ENCODE data around the gene DOK7.

The DOK7 gene

DNA sequence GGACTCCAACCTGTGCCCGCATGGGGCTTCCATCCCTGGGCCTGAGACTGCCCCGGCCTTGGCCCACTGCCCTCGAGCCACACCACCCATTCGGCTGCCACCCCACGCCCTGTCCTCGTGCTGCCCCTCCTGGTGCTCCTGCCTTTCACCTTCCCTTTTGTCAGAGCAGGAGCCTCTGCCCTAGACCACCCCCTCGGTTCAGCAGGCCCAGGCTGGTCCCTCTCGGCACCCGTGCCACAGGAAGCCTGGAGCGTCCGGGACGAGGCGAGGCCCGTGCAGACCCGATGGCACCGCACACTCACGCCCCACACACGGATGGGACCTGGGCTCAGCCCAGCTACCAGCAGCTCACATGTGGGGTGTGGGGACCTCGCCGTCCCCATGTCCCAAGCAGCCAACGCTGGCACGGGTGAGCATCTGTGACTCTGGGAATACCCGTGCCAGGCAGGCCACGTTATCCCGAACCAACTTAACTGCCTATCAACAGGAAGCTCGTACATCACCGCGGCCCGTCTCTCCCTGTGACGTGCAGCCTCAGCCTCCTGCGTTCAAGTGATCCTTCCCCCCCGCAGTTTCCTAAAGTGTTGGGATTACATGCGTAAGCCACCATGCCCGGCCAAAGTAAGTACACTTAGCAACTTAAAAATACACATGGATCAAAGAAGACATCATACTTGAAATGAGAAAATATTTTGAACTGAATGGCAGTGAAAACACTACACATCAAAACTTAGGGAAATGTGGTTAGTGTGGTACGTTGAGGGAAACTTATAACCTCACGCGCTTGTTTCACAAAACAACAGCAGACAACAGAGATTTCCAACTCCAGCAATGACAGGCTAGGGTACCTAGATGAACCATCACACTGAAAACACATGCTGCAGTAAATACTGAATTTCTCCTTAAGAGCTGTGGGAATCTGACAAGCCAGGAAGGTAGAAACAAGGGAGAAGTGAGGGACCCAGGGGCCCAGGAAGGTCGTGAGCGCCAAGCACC is 40.1 kb downstream of the DOK7 start:
- no peaks in the 10 kb centered on the region for H3K27me3 ChIP-seq (ENCODE audit: insufficient read depth, low read length, poor library complexity)
- H3K4me1 ChIP-seq (ENCODE audit: insufficient read depth, low read length): no peaks in the 10 kb centered on the region
- ATAC-seq (ENCODE audit: insufficient read depth, low read depth) (no peak), DNase-seq (no peak)
- H3K36me3 ChIP-seq (ENCODE audit: insufficient read depth, low read length): peaks cover 54% of the 10 kb centered on the region
- peaks cover 62% of the 10 kb centered on the region for H4K20me1 ChIP-seq (ENCODE audit: insufficient read depth, low read length)
- H3K4me2 ChIP-seq (ENCODE audit: insufficient read depth, low read length): no peak overlapping the region
- TF ChIP-seq, protein P1, sequence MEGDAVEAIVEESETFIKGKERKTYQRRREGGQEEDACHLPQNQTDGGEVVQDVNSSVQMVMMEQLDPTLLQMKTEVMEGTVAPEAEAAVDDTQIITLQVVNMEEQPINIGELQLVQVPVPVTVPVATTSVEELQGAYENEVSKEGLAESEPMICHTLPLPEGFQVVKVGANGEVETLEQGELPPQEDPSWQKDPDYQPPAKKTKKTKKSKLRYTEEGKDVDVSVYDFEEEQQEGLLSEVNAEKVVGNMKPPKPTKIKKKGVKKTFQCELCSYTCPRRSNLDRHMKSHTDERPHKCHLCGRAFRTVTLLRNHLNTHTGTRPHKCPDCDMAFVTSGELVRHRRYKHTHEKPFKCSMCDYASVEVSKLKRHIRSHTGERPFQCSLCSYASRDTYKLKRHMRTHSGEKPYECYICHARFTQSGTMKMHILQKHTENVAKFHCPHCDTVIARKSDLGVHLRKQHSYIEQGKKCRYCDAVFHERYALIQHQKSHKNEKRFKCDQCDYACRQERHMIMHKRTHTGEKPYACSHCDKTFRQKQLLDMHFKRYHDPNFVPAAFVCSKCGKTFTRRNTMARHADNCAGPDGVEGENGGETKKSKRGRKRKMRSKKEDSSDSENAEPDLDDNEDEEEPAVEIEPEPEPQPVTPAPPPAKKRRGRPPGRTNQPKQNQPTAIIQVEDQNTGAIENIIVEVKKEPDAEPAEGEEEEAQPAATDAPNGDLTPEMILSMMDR (IDR thresholded peaks at IDR 0.05; ENCODE audit: borderline replicate concordance, extremely low read depth, low read length, poor library complexity, severe bottlenecking): no peak
- TF ChIP-seq EZH2 (IDR thresholded peaks at IDR 0.05; ENCODE audit: borderline replicate concordance, low read depth, low read length, severe bottlenecking): no peak
- H3K9ac ChIP-seq (ENCODE audit: low read depth, low read length): no peak overlapping the region
- no peak overlapping the region for H3K27ac ChIP-seq (ENCODE audit: low read length)
- H3K9me3 ChIP-seq (ENCODE audit: insufficient read depth, low read length, severe bottlenecking): no peaks in the 10 kb centered on the region
- H3K4me3 ChIP-seq (ENCODE audit: low read depth in 1 of 2, low read length in 2 of 2): no peak overlapping the region
- peaks cover 9% of the 10 kb centered on the region; the same call in 1 of the 2 replicates for H3K79me2 ChIP-seq (ENCODE audit: insufficient read depth, low read length)
- no peak overlapping the region for H2AFZ ChIP-seq (ENCODE audit: low read depth, low read length)

DNA sequence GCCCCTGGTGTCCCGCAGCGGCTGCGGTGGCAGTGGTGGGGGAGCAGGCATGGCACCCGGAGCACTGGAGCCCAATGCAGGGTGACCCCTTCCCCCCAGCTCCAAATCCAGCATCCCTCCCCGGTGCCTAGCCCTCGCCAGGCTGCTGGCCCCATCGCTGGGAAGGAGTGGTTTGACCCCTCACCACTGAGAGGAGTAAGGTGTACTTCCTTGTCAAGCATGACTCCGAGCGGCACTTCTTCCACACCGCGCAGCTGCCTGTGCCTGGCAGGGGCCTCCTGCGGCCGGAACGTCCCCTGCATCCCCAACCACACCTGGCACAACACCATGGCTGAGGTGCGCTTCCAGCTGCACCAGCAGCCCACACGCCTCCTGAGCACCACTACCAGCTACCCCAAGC is 42.1 kb downstream of the DOK7 start:
- ATAC-seq (ENCODE audit: insufficient read depth, low read depth): no peak
- Histone ChIP-seq H3K4me2 (ENCODE audit: insufficient read depth, low read length) (no peak overlapping the region), H3K4me1 (ENCODE audit: insufficient read depth, low read length) (no peaks in the 10 kb centered on the region), H3K36me3 (ENCODE audit: insufficient read depth, low read length) (peaks cover 68% of the 10 kb centered on the region), H3K9ac (ENCODE audit: low read depth, low read length) (no peak overlapping the region), H3K79me2 (ENCODE audit: insufficient read depth, low read length) (peaks cover 9% of the 10 kb centered on the region; the same call in 1 of the 2 replicates), H3K27me3 (ENCODE audit: insufficient read depth, low read length, poor library complexity) (no peaks in the 10 kb centered on the region), H3K9me3 (ENCODE audit: insufficient read depth, low read length, severe bottlenecking) (no peaks in the 10 kb centered on the region), H3K4me3 (ENCODE audit: low read depth in 1 of 2, low read length in 2 of 2) (no peak overlapping the region), H3K27ac (ENCODE audit: low read length) (no peak overlapping the region), H4K20me1 (ENCODE audit: insufficient read depth, low read length) (peaks cover 53% of the 10 kb centered on the region), H2AFZ (ENCODE audit: low read depth, low read length) (no peak overlapping the region)
- DNase-seq: no peak
- TF ChIP-seq, protein P1 (IDR thresholded peaks at IDR 0.05; ENCODE audit: borderline replicate concordance, extremely low read depth, low read length, poor library complexity, severe bottlenecking): no peak
- TF ChIP-seq EZH2 (IDR thresholded peaks at IDR 0.05; ENCODE audit: borderline replicate concordance, low read depth, low read length, severe bottlenecking): no peak

DNA sequence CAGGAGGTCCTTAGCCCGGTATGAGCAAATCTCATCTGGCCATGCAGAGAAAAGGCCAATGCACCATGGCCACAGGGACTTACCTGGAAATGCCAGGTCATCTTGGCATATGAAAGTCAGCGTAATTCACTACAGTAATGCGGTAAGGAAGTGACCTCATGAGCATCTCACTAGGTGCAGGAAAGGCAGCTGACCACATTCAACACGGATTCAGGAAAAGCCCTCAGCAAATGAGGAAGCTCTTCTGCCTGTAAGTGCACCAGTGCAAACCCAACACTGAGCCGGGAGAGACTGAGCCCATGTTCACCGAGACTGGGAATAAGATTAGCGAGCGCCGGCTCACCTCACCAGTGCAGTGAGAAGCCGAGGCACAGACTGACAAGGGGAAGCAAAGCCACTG is 45.4 kb downstream of the DOK7 start:
- TF ChIP-seq EZH2 (IDR thresholded peaks at IDR 0.05; ENCODE audit: borderline replicate concordance, low read depth, low read length, severe bottlenecking): no peak
- TF ChIP-seq, protein P1 (IDR thresholded peaks at IDR 0.05; ENCODE audit: borderline replicate concordance, extremely low read depth, low read length, poor library complexity, severe bottlenecking): no peak
- Histone ChIP-seq H3K79me2 (ENCODE audit: insufficient read depth, low read length) (peaks cover 9% of the 10 kb centered on the region; the same call in 1 of the 2 replicates), H3K36me3 (ENCODE audit: insufficient read depth, low read length) (peaks cover 73% of the 10 kb centered on the region), H3K27me3 (ENCODE audit: insufficient read depth, low read length, poor library complexity) (no peaks in the 10 kb centered on the region), H3K27ac (ENCODE audit: low read length) (no peak overlapping the region), H3K4me2 (ENCODE audit: insufficient read depth, low read length) (no peak overlapping the region), H3K9ac (ENCODE audit: low read depth, low read length) (no peak overlapping the region), H3K4me1 (ENCODE audit: insufficient read depth, low read length) (no peaks in the 10 kb centered on the region), H3K9me3 (ENCODE audit: insufficient read depth, low read length, severe bottlenecking) (no peaks in the 10 kb centered on the region), H2AFZ (ENCODE audit: low read depth, low read length) (no peak overlapping the region), H3K4me3 (ENCODE audit: low read depth in 1 of 2, low read length in 2 of 2) (no peak overlapping the region), H4K20me1 (ENCODE audit: insufficient read depth, low read length) (peaks cover 35% of the 10 kb centered on the region)
- ATAC-seq (ENCODE audit: insufficient read depth, low read depth) (no peak), DNase-seq (no peak)
